ENCODE measurements around the gene PPP1R3G.

PPP1R3G gene

DNA sequence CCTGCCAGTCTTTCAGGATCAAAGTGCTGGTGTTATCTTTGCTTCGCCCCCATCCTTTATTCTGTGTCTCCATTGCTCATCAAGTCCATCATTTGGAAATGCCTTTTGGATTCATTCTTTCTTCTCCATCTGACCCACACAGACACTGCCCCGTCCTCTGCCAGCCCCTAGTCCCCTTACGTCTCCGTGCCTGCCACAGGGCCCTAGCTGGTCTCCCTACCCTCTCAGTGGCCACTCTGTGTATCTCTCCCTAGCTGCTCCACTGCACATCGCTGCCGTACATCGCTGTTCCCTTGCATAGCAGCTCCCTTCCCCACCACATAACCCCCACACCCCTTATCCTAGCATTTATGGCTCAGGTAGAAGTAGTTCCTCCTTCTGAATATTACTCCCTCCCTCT, 15.7 kb downstream of the PPP1R3G start:
- no peak overlapping the region for H3K27ac ChIP-seq
- TF ChIP-seq ZFX (IDR thresholded peaks at IDR 0.05) (no peak), CTCF (conservative IDR thresholded peaks at IDR 0.05) (no peak)

- TF ChIP-seq ZFX (IDR thresholded peaks at IDR 0.05) (no peak), CTCF (conservative IDR thresholded peaks at IDR 0.05) (no peak)
- H3K27ac ChIP-seq, result no peak overlapping the region
These were observed 17.3 kb downstream of the PPP1R3G start for GRCh38 chr6:5102267-5102970.

DNA sequence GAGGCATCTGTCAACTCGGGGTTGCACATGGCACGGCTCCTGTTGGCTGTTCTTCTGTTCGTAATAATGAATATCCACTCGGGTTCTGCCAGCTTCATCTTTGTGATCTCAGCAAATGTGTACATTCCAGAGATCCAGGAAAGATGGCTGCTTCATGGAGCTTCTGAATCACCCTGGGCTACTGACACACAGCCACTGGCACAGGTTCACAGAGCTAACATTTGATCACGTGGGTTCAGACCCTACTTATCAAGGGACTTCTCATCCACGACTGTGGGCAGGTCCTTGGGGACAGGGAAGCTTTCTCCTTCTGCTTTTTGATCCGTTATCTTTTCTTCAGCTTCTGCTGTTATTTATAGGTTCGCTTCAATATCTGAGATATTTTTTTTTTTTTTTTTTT, 18.1 kb downstream of the PPP1R3G start:
- no peak overlapping the region for H3K27ac ChIP-seq
- TF ChIP-seq CTCF (conservative IDR thresholded peaks at IDR 0.05), result no peak

DNA sequence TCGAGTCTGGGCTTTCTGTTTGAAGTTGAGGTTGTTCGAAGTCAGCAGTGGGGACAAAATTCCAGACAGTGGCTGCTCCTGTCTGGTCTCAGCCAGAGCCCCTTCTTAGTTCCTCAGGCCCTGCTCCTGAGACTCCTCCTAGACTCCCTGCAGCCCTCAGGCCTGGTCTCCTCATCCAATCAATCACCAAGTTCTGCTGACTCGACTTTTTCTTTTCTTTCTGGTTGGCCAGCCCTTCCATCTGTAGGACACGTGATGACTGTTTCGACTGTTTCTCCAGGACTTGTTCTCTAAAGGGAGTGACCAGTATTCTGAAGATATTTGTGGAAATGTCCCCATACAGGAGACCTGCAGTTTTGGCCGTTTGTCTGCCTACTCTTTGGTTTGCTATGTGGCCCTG, 19.5 kb downstream of the PPP1R3G start:
- no peak for TF ChIP-seq ZFX (IDR thresholded peaks at IDR 0.05)
- TF ChIP-seq CTCF (conservative IDR thresholded peaks at IDR 0.05), result no peak
- no peak overlapping the region for H3K27ac ChIP-seq

DNA sequence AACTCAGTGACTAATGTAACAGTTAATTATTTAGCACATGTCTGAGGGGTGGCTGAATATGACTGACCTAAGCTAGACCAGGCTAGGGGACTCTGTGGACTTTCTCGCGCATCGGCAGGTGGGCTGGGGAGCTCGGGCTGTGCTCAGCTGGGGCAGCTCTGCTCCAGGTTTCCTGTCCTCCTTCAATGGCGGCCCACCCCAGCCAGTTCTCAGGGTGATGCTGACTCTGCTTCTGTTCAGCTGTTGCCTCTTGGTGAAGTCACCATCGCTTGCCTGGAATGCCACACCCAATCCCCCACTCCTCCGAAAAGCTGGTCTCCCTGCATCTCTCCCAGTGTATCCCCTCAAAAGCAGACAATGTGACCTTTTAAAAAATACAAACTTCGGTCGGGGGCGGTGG, 20.0 kb downstream of the PPP1R3G start:
- H3K27ac ChIP-seq, result no peak overlapping the region
- no peak for TF ChIP-seq CTCF (conservative IDR thresholded peaks at IDR 0.05)
- TF ChIP-seq ZFX (IDR thresholded peaks at IDR 0.05), result no peak

GRCh38 chr6:5107341-5107740, 22.2 kb downstream of the PPP1R3G start:
- H3K27ac ChIP-seq, result peak overlapping the region; percentile 7; the same call in 1 of the 2 replicates
- TF ChIP-seq ZFX (IDR thresholded peaks at IDR 0.05) (no peak), CTCF (conservative IDR thresholded peaks at IDR 0.05) (no peak)

DNA sequence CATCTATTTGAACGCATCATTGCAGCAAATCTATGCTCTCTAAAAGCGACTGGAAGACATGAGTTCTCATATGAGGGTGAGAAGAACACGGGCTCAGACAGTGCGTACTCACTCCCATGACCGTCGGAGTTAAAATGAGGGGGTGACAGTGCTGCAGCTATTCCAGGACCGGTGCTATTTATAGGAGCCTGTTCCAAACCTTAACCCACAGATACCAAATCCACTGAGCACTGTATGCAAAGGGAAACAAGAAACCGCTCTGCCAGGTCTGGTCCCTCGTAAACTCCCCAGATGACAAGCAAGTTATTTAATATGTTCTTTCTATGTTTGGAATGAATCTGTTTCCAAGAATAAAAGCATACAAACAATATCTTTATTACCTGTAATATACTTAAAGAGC, 22.9 kb downstream of the PPP1R3G start:
- TF ChIP-seq ZFX (IDR thresholded peaks at IDR 0.05) (no peak), CTCF (conservative IDR thresholded peaks at IDR 0.05) (no peak)
- H3K27ac ChIP-seq, result peak overlapping the region; percentile 28; the same call in 1 of the 2 replicates

Measured in C4-2B (cell line).